ENCODE measurements around the gene RPL9. TPM values are rescaled to one million over a fixed set of nuclear protein-coding genes. Genes with fewer than 3 reads are reported as not detected.
"Not testable (repeated sequence)": the region's sequence is repeated elsewhere in the genome, so short reads cannot be mapped to it uniquely, and the experiment has no call there.

Gene RPL9
- total RNA-seq, 2 experiments from 2014 or later, result 1,735 to 2,571 TPM

DNA sequence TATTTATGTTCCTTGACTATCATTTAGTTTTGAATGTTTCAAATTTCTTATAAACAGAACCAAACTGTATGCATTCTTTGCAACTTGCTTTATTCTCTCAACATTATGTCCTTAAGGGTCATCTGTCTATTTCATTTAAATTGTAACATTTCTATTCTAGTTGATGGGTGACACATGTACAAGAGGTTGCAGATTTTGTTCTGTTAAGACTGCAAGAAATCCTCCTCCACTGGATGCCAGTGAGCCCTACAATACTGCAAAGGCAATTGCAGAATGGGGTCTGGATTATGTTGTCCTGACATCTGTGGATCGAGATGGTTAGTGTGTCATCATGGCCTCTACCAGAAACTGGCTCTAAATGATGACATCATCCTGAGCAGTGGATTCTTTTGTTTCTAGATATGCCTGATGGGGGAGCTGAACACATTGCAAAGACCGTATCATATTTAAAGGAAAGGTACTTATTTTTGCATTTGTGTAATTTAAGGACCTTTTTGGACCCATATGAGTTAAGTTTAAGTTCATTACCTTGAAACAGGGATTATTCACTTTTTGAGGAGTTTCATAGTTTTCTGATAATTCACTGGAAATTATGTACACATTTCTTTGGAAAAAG lies 6.3 kb upstream of the RPL9 start:
- no peak overlapping the region for H3K4me3 ChIP-seq (ENCODE audit: low read depth, low read length, poor library complexity, severe bottlenecking)
- no peak for DNase-seq (ENCODE audit: low spot score)
- H3K4me2 ChIP-seq (ENCODE audit: low read length), result no peak overlapping the region
- intact Hi-C loops (cut with micrococcal nuclease; ENCODE audit: unreplicated experiment), result loop anchor here (5.0 to 10.0 kb wide), 3 partner anchors 127 to 232 kb away; partner anchors contain the start of genes SMIM14 and UBE2K
- peaks cover 82% of the 10 kb centered on the region for H3K36me3 ChIP-seq (ENCODE audit: insufficient read depth, low read length)
- H3K27ac ChIP-seq (ENCODE audit: low read depth, low read length, poor library complexity, severe bottlenecking), result no peak overlapping the region
- H4K20me1 ChIP-seq (ENCODE audit: insufficient read depth, low read length), result no peaks in the 10 kb centered on the region
- CTCF ChIA-PET (ENCODE audit: unreplicated experiment), result no interaction called here
- BruUV-seq (replicated peaks), result no TSS peak
- H3K9me2 ChIP-seq (ENCODE audit: insufficient read depth, low read length), result no peaks in the 10 kb centered on the region
- POLR2A ChIA-PET, result interaction anchor here (0.6 kb wide), 1 partner anchor 495 kb away, joined by 3 read pairs; no protein-coding TSS in a partner anchor
- H3K9me3 ChIP-seq (ENCODE audit: low read length), result no peaks in the 10 kb centered on the region
- H2AFZ ChIP-seq (ENCODE audit: low read length), result no peak overlapping the region
- H3K79me2 ChIP-seq (ENCODE audit: insufficient read depth, low read depth, low read length), result peaks cover 16% of the 10 kb centered on the region; the same call in 1 of the 2 replicates
- TF ChIP-seq, protein P1, sequence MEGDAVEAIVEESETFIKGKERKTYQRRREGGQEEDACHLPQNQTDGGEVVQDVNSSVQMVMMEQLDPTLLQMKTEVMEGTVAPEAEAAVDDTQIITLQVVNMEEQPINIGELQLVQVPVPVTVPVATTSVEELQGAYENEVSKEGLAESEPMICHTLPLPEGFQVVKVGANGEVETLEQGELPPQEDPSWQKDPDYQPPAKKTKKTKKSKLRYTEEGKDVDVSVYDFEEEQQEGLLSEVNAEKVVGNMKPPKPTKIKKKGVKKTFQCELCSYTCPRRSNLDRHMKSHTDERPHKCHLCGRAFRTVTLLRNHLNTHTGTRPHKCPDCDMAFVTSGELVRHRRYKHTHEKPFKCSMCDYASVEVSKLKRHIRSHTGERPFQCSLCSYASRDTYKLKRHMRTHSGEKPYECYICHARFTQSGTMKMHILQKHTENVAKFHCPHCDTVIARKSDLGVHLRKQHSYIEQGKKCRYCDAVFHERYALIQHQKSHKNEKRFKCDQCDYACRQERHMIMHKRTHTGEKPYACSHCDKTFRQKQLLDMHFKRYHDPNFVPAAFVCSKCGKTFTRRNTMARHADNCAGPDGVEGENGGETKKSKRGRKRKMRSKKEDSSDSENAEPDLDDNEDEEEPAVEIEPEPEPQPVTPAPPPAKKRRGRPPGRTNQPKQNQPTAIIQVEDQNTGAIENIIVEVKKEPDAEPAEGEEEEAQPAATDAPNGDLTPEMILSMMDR (conservative IDR thresholded peaks at IDR 0.05; ENCODE audit: low read length), result peak; percentile 31; the same call in 1 of the 2 replicates
- no peak for TF ChIP-seq EZH2phosphoT487 (IDR thresholded peaks at IDR 0.05; ENCODE audit: borderline replicate concordance, low read depth, low read length)
- H3K4me1 ChIP-seq (ENCODE audit: insufficient read depth, low read length, poor library complexity, severe bottlenecking), result peaks cover 25% of the 10 kb centered on the region

DNA sequence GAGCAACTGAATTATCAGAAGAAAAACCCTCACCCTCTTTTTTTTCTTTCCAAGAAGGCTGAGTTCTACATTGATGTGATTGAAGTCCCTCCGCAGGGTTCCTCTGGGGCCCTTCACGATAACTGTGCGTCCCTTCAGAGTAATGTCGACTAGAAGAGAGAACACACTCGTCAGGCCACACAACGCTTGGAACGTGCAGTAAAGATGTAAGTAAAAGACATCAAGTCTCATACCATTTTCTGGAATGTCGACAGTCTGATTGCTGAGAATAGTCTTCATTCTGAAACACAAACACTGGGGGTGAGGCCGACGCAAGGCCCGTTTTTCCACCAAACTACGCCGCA lies 589 bp downstream of the RPL9 start:
- not testable (repeated sequence) for BruUV-seq (replicated peaks); H3K9me3 ChIP-seq (ENCODE audit: low read length); H3K9me2 ChIP-seq (ENCODE audit: insufficient read depth, low read length); DNase-seq (ENCODE audit: low spot score)
- ChIA-PET CTCF (ENCODE audit: unreplicated experiment) (interaction anchor here (0.5 kb wide), 1 partner anchor 843 kb away, joined by 3 read pairs; no protein-coding TSS in a partner anchor), POLR2A (interaction anchor here (0.6 to 1.7 kb wide), 8 partner anchors 10 to 858 kb away, joined by 3 to 10 read pairs (median 4); partner anchors contain the start of gene UGDH)
- H3K36me3 ChIP-seq (ENCODE audit: insufficient read depth, low read length), result peaks cover 80% of the 10 kb centered on the region
- peaks cover 38% of the 10 kb centered on the region for H3K4me1 ChIP-seq (ENCODE audit: insufficient read depth, low read length, poor library complexity, severe bottlenecking)
- peaks cover 73% of the 10 kb centered on the region for H3K79me2 ChIP-seq (ENCODE audit: insufficient read depth, low read depth, low read length)
- H3K27ac ChIP-seq (ENCODE audit: low read depth, low read length, poor library complexity, severe bottlenecking), result peak overlapping the region; percentile 87
- peak overlapping the region; percentile 83 for H3K4me2 ChIP-seq (ENCODE audit: low read length)
- intact Hi-C loops (cut with micrococcal nuclease; ENCODE audit: unreplicated experiment), result loop anchor here (5.0 to 10.0 kb wide), 3 partner anchors 96 to 749 kb away; no protein-coding TSS in a partner anchor
- H4K20me1 ChIP-seq (ENCODE audit: insufficient read depth, low read length), result peaks cover 32% of the 10 kb centered on the region
- peak overlapping the region; percentile 82 for H3K4me3 ChIP-seq (ENCODE audit: low read depth, low read length, poor library complexity, severe bottlenecking)
- peak overlapping the region; percentile 43; the same call in 1 of the 2 replicates for H2AFZ ChIP-seq (ENCODE audit: low read length)

DNA sequence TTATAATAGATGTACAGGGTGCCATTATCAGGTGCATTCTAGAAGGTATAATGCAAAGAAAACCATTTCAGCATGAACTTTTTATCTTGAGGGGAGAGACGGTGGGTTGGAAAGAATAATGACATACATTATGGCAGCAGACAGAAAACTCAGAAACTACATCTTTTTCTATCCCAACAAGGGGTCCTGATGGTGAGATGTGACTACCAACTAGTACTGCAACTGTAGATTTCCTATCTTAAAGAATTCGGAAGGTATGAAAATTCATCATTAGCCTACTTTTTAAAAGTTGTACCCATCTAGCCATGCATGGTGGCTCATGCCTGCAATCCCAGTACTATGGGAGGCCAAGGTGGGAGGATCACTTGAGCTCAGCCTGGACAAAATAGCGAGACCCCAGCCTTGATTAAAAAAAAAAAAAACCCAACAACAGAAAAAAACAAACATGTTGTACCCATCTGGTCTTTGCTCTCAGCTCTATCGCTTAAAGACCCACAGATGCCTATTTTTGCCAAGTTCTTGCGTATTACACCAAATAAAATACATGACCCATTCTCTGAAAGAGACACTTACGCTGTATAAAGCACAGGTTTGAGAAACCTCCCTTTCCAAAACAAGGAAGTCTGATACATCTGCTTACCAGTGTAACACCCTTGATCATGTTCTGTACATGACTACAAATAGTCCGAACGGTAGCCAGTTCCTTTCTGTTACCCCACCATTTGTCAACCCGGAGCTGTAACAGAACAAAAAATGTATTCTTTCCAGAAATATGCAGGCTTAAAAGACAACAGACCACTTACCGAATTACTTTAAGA lies 1.6 kb downstream of the RPL9 start:
- Histone ChIP-seq H4K20me1 (ENCODE audit: insufficient read depth, low read length) (peaks cover 39% of the 10 kb centered on the region), H3K4me3 (ENCODE audit: low read depth, low read length, poor library complexity, severe bottlenecking) (peak overlapping the region; percentile 82), H3K79me2 (ENCODE audit: insufficient read depth, low read depth, low read length) (peaks cover 77% of the 10 kb centered on the region), H3K4me2 (ENCODE audit: low read length) (peak overlapping the region; percentile 83), H3K4me1 (ENCODE audit: insufficient read depth, low read length, poor library complexity, severe bottlenecking) (peaks cover 43% of the 10 kb centered on the region), H3K9me3 (ENCODE audit: low read length) (no peaks in the 10 kb centered on the region), H3K27ac (ENCODE audit: low read depth, low read length, poor library complexity, severe bottlenecking) (peak overlapping the region; percentile 87), H2AFZ (ENCODE audit: low read length) (no peak overlapping the region), H3K36me3 (ENCODE audit: insufficient read depth, low read length) (peaks cover 80% of the 10 kb centered on the region), H3K9me2 (ENCODE audit: insufficient read depth, low read length) (no peaks in the 10 kb centered on the region)
- ChIA-PET POLR2A (interaction anchor here (0.6 to 1.7 kb wide), 9 partner anchors 9 to 1605 kb away, joined by 3 to 10 read pairs (median 5); partner anchors contain the start of gene UGDH), CTCF (ENCODE audit: unreplicated experiment) (no interaction called here)
- no peak for DNase-seq (ENCODE audit: low spot score)
- intact Hi-C loops (cut with micrococcal nuclease; ENCODE audit: unreplicated experiment), result loop anchor here (5.0 to 10.0 kb wide), 3 partner anchors 95 to 750 kb away; no protein-coding TSS in a partner anchor
- BruUV-seq (replicated peaks), result no TSS peak
- TF ChIP-seq, protein P1 (conservative IDR thresholded peaks at IDR 0.05; ENCODE audit: low read length), result no peak
- TF ChIP-seq EZH2phosphoT487 (IDR thresholded peaks at IDR 0.05; ENCODE audit: borderline replicate concordance, low read depth, low read length), result no peak

Data from OCI-LY7 (cell line).